Stimulated activated CD4-positive, alpha-beta T cell treated with anti-CD3 and anti-CD28 coated beads, Interleukin-15, amount 100 ng/mL, for 24 hours (primary cell): ENCODE results near the gene PIP5K1A.
"Not testable (repeated sequence)": the region's sequence is repeated elsewhere in the genome, so short reads cannot be mapped to it uniquely, and the experiment has no call there.

Experiments
- DNase-seq: peaks from one replicate; pipeline ENCODE4 v3.0.0-alpha.2; 2020

Gene PIP5K1A

GRCh38 chr1:151254217-151255213 lies 56.2 kb downstream of the PIP5K1A start, which contains the start of gene PSMD4:
PSMD4 (plus strand) TSS chr1:151254734; CDS start chr1:151254783, 49 bp downstream.
- peak; percentile 95 for DNase-seq

DNA sequence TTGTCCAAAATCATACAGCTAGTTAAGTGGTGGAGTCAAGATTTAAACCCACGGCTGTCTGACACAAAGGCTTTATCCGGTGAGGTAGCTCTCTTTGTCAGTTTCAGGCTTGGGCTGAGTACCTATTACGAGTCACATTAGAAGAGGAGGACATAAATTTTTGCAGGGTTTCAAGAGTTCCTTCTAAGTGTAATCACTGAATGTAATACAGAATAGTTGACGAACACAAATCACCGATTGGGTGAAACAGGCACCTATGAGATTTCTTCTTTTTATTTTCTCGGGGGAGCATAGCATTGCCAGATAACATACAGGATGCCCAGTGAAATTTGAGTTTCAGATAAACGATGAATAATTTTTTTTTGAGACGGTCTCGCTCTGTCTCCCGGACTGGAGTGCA lies 57.0 kb downstream of the PIP5K1A start:
- DNase-seq = no peak

- DNase-seq = no peak
These were observed 61.0 kb downstream of the PIP5K1A start for GRCh38 chr1:151259351-151259750.

- DNase-seq = no peak
These were observed 67.3 kb downstream of the PIP5K1A start for GRCh38 chr1:151265446-151266236.

GRCh38 chr1:151266315-151266714 lies 68.0 kb downstream of the PIP5K1A start:
- DNase-seq = no peak

GRCh38 chr1:151266821-151267220 lies 68.5 kb downstream of the PIP5K1A start:
- DNase-seq = no peak

GRCh38 chr1:151267760-151268159 lies 69.4 kb downstream of the PIP5K1A start:
- no peak for DNase-seq

DNA sequence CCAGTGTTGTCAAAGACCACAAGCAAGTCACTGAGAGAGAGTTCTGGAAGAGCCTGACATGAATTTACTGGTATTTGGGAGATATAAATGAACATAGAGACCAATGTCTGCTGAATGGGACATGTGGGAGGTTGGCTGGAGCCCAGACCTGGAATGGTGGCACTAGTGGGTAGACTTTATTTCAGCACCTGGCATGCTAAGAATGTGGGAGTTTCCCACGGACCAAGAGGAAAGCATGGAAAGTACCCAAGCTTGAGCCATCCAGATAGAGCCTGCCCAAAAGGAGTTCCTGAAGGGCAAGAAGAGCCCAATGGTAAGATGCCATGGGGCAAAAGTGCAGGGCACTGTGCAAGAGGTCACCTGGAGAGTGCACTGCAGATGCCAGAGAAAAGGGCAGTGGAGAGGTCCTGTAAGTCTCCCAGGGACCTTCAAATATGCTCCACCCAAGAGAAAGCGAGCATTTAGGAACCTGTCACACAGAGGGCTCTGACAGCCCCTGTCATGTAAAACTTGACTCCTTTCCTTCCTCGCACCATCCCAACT lies 75.6 kb downstream of the PIP5K1A start:
- no peak for DNase-seq

DNA sequence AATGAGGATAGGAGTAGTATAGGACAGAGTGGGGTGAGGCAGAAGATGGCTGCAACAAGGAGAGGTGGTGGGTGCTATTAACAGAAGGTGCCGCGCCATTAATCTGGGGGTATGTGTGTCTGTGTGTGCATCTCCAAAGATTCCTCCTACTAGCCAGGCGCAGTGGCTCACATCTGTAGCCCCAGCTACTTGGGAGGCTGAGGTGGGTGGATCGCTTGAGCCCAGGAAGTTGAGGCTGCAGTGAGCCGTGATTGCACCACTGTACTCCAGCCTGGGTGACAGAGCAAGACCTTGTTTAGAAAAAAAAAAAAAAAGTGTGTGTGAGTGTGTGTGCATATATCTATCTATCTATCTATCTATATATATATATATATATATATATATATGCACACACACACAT lies 77.0 kb downstream of the PIP5K1A start:
- DNase-seq = not testable (repeated sequence)

GRCh38 chr1:151277249-151277648 lies 78.9 kb downstream of the PIP5K1A start:
- DNase-seq = no peak

DNA sequence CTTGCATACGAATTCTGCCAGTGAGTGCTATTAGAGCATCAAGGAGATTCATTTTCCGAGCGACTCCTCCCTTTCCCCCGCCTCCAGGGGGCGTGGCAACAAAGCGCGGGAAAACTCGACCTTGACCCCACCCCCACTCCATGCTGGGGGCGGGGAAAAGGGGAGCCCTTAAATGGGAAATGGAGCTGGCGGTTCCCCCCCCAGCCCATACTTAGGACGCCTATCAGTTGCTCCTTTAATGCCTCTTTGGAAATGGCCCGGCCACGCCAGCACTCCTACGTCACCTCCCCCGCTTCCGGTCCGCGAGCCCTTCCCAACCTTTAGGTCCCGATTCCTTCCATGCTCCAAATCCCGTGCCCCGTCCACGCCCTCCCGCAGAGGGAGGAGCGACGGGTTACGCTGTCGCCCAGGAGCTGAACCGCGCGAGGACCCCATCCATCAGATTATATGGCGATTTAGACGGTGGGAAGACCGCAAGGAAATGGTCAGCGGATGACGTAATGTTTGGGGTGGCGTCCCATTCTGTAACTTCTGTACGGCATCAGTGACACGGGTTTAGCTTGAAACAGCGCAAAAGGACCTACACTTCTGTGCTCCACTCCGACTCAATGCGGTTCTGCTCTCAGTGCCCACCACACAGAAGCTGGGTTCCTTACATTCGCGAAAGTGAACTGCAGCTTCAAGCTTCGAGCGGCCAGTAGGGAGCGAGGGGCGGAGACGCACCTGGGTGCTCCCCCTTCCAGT lies 83.0 kb downstream of the PIP5K1A start:
- DNase-seq = peak; percentile 94

DNA sequence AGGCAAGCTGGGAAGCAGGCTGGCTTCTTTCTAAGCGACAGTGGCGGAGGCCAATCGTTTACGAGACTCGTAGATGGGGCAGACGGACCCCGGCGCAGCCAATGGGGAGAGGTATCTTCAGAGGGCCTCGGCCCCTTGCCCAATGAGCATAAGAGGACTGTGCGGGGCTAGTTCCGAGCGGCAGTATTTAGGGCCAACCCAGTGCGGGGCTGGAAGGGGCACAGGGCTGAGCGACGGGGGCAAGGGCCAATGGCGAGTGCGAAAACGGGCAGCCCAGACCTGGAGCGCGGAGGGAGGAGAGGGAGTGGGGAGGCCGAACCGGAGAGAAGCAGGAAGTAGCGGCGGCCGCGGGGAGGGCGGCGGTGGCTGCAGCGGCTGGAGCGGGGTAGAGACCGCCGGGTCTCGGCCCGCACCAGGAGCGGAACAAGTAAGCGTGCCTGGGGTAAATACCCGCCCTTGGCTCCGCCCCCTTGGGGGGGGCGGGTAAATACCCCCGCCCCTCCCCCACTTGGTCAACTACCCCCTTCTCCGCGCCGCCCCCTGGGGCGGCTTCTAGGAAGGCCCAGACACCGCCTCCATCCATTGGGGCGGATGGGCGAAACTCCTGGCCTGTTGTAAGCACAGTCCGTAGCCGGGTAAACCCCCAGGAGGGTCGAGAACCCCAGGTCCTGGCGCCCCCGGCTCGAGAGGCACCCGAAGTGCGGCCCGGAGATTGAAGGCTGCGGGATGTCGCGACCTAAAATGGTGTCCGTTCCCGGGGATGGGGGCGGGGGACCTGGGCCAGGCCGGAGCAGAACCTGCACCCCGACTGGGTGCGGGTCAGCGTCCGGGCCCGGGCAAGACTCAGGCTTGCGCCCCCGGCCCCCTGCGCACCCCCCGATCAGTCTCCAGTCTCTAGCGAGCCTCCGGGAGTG lies 83.9 kb downstream of the PIP5K1A start, which contains the start of gene ZNF687:
Gene ZNF687, plus strand, starts transcription at position 331 of the 914 bp plus-strand sequence. CDS start 3,993 bp downstream, outside the sequence.
- DNase-seq = peak; percentile 99

DNA sequence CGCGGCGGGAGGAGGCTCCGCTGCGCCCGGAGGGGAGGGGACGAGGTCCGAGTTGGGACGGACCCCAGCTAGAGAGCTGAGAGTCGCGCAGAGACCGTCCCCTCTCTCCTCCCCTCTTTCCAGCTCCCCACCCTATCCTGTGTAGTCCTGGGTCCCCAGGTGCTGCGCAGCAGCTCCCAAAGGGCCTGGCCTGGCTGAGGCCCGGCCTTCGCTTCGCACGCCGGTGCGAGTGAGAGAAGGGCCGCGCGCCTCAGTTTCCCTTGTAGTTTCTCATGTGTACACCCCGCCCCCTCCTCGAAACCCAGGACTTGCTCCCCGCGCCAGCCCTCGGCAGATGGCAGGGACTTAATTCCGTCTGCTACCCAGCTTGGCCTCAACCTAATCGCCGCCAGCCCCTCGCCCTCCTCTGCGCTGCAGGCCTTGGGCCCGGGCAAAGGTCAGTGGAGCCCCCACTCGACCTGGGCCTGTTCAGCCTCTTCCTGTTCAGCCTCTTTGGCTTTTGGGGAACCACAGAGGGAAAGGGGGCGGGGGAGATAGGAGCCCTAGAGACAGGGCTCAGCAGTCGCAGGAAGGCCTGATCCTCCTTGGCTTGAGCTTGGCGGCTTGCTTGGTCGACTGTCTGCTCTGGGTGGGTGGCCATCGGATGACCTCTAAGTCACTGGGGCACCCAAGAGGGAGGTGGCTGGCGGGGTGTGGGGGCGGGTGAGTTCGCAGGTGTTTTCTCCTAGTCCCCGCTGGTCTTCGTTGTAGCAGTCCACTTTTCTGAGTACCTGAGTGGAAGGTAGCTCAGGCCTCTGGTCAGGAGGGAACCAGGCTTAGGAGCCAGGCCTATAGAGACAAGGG lies 84.8 kb downstream of the PIP5K1A start:
- DNase-seq = peak; percentile 37

DNA sequence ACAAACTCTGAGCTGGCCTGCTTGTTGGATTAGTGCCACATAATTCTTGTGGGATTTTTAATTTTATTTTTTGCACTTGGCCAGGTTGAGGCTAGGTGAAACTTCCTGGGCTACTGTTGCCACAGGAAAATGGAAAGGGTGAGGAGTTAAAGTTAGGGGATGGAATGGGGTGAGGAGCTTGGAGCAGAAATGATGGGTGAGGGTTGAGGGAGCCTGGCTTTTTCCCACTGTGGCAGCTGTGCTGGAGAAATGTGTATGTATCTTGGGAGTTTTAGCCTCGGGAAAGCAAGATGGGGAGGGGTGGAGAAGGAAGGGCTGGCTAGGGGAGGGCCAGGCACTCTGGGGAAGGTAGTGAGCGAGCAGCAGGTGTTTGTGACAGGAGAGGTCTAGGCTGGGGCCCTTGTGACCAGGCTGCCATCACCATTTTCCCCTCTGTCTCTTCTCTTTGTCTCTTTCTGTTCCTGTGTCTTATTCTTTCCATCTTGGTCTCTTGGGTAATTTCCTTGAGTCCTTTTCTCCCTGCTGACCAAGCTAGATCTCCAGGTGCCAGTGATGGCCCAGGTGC lies 85.7 kb downstream of the PIP5K1A start:
- DNase-seq = no peak

GRCh38 chr1:151286619-151287340 lies 88.4 kb downstream of the PIP5K1A start:
- no peak for DNase-seq

DNA sequence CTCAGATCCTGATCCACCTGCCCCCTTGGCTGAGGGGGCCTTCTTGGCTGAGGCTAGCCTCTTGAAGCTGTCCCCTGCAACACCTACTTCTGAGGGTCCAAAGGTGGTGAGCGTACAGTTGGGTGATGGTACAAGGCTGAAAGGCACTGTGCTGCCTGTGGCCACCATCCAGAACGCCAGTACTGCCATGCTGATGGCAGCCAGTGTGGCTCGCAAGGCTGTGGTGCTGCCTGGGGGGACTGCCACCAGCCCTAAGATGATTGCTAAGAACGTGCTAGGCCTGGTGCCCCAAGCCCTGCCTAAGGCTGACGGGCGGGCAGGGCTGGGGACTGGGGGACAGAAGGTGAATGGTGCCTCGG lies 89.0 kb downstream of the PIP5K1A start:
- DNase-seq = no peak

DNA sequence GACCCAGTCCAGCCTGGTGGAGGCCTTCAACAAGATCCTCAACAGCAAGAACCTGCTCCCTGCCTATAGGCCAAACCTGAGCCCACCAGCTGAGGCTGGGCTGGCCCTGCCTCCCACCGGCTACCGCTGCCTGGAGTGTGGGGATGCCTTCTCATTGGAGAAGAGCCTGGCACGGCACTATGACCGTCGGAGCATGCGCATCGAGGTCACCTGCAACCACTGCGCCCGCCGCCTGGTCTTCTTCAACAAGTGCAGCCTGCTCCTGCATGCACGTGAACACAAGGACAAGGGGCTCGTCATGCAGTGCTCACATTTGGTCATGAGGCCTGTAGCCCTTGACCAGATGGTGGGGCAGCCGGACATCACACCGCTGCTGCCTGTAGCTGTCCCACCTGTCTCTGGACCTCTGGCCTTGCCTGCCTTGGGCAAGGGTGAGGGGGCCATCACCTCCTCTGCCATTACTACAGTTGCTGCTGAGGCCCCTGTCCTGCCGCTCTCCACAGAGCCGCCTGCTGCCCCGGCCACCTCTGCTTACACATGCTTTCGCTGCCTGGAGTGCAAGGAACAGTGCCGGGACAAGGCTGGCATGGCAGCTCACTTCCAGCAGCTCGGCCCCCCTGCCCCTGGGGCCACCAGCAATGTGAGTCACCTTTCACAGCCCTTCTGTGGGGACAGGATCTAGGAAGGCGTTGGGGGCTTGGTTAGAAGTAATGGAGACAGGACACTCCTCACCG lies 89.6 kb downstream of the PIP5K1A start:
- no peak for DNase-seq

- no peak for DNase-seq
These were observed 90.2 kb downstream of the PIP5K1A start for GRCh38 chr1:151288502-151288901.
